ENCODE data around the gene TLCD3B.

Gene TLCD3B

DNA sequence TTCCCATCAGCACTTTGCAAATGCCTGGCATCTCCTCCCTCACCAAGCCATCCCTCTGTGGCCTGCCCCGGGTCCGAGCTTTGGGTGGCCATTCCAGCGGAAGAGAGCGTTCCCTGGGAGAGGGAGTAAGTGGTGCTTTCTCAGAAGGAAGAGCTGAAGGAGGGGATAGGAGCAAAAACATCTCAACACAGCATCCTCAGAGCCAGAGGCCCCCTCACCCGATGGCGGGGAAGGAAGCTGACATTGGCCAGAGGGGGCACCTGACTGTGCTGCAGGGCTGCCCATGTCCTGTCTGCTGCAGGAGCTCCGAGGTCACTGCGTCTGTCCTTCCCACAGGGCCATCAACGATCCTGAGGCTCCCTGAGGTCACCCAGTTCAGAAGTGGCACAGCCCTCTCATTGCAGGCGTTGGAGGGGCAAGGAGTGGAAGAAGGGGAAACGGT, 427 bp upstream of the TLCD3B start:
- FAIRE-seq (no peak), DNase-seq (ENCODE audit: insufficient read length, low spot score) (no peak)
- TF ChIP-seq, protein P1, sequence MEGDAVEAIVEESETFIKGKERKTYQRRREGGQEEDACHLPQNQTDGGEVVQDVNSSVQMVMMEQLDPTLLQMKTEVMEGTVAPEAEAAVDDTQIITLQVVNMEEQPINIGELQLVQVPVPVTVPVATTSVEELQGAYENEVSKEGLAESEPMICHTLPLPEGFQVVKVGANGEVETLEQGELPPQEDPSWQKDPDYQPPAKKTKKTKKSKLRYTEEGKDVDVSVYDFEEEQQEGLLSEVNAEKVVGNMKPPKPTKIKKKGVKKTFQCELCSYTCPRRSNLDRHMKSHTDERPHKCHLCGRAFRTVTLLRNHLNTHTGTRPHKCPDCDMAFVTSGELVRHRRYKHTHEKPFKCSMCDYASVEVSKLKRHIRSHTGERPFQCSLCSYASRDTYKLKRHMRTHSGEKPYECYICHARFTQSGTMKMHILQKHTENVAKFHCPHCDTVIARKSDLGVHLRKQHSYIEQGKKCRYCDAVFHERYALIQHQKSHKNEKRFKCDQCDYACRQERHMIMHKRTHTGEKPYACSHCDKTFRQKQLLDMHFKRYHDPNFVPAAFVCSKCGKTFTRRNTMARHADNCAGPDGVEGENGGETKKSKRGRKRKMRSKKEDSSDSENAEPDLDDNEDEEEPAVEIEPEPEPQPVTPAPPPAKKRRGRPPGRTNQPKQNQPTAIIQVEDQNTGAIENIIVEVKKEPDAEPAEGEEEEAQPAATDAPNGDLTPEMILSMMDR (IDR thresholded peaks at IDR 0.05; ENCODE audit: insufficient read depth, missing control alignments), result no peak

DNA sequence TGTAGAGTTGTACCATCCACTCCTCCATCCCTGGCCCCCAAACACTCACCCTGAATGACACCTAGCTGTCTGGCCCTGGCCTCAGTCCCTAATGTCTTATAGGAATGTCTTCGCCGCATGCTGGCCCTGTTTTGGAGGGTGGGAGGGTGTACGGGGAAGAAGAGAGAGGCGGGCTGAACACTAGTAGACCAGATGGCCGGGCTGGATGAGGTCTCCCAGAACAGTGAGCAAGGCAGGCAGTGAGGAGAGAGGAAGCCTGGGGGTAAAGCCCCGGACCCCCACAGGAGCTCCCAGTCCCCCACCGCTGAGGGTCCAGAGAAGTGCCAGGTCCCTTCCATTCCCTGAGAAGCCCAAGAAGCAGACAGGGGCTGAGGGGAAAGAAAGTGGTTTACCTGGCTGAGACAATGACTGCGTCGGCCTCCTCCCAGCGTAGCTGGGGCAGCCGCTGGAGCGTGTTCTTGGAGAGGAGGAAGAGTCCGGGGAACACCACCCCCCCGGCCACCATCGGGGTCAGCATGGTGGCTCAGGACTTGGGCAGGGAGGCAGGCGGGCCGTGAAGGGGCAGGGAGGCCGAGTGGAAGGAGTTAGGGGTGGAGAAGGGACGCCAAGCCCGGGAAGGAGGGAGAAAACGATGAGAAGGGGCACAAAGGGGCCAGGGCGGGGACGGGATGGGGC, 923 bp downstream of the TLCD3B start:
- TF ChIP-seq, protein P1 (IDR thresholded peaks at IDR 0.05; ENCODE audit: insufficient read depth, missing control alignments), result no peak
- no peak for FAIRE-seq
- DNase-seq (ENCODE audit: insufficient read length, low spot score), result no peak

DNA sequence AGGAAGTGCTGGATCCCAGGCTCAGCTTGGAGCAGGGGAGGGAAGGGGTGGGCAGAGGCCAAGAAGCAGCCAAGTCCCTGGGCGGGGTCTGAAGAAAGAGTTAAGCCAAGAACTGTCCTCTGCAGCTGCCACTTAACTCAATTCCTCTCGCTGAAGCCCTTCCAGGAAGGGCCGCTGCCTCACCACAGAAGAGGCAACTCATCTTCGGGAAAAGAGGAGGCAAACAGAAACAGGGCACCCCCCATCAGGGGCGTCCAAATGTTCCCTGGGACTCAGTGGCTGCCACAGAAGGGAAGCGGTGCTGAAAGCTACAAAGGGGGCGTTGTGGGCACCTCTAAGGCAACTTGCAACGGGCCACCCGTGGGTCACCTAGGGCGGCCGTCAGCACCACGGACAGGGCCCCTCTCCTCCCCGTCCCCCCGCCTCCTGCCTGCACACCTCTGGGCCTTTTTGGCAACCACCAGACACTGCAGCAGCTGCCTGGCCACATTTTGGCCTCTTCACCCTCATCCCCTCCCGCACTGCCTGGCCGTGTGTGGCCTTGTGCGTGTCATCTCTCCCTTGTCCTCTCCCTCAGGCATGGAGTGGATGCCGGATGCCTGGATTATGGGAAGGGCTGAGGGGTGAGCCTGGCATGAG, 2.5 kb downstream of the TLCD3B start:
- FAIRE-seq (no peak), DNase-seq (ENCODE audit: insufficient read length, low spot score) (no peak)
- TF ChIP-seq, protein P1 (IDR thresholded peaks at IDR 0.05; ENCODE audit: insufficient read depth, missing control alignments), result no peak

DNA sequence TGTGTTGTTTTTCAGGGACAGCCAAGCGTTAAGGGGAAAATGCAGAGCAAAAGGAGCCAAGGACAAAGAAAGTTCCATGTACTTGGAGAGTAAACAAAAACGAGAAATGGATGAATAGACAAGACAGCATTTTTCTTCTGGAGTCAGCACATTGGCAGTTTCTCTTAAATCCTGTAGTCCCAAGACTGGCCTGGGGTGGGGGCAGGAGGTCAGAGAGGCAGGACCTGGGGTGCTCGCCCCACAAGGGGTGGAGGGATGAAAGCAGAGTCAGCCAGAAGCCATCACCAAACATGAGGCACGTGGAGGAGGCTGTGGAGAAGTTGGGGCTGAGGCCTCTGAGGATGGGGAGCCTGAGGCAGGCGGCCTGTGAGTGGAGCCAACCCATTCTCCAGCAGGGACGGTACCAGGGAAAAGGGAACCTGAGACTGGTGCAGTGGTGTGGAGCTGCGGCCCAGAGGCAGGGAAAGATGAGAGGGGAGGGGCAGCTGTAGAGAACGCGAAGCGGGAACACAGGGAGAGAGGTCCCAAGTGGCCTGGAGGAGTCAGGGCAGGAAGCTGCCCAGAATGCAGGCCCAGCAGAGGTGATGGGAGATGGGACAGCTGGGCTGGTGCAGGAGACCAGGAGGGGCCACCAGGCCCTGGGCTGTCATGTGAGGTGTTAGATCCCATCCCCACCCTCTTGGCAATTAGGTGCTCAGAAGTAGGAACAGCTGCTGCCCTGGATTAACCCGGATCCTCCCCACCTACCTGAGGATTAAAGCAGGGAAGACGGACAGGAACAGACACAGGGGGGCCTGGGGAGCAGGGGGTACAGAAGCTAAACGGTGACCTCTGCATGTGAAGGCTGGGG, 3.3 kb downstream of the TLCD3B start:
- TF ChIP-seq, protein P1 (IDR thresholded peaks at IDR 0.05; ENCODE audit: insufficient read depth, missing control alignments), result no peak
- peak; percentile 89 for FAIRE-seq
- DNase-seq (ENCODE audit: insufficient read length, low spot score), result peak; percentile 52

DNA sequence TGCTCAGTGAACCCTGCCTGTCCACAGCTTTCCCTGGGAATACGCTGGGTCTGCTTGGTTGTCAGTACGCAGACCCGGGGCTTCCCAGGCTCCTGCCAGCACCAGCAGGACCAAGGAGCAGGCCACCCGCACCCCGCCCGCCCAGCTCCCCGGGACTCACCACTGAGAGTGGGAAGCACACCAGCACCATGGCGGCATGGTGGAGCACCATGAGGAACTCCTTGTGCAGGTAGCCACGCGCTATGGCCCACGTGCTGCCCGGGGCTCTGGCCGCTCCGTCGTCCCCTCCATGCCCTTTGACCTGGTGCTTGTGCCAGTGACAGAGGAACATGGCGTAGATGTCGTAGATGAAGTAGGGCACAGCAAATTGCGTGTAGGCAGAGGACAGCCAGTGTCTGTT, 4.6 kb downstream of the TLCD3B start:
- no peak for FAIRE-seq
- DNase-seq (ENCODE audit: insufficient read length, low spot score), result no peak
- TF ChIP-seq, protein P1 (IDR thresholded peaks at IDR 0.05; ENCODE audit: insufficient read depth, missing control alignments), result no peak

DNA sequence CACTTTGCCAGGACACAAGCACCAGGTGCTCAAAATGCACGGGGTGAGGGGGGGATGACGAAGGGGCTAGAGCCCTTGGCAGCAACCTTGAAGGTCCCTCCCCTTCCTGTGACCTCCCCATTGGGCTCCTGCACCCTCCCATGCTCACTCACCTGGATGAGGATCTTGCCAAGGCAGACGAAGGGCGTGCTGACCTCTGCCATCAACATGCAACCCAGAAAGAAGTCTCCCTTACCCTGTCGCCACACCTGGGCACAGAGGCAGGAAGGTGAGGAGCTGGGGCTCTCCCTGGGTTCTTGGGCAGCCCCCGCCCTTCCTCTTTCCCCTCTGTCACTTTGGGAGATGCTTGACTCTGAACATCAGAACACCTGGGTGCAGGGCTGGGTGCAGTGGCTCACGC, 5.5 kb downstream of the TLCD3B start:
- no peak for FAIRE-seq
- TF ChIP-seq, protein P1 (IDR thresholded peaks at IDR 0.05; ENCODE audit: insufficient read depth, missing control alignments), result no peak

More for the DNA sequence above, 5.5 kb downstream of the TLCD3B start:
- no peak for DNase-seq (ENCODE audit: insufficient read length, low spot score)
